PC-9 (cell line): ENCODE results near the gene DNAJC15.

Experiments
- EZH2 ChIP-seq: fragments of 200-600 bp; sonication (generic); IDR thresholded peaks from 2 replicates; pipeline ENCODE4 v1.8.0; 2017; ENCODE audit warnings: antibody characterized with exemption, low read depth
- TF ChIP-seq, protein P1 (sequence below): fragments of 200-600 bp; sonication (generic); conservative IDR thresholded peaks from 2 replicates; pipeline ENCODE4 v1.6.1; 2017; ENCODE audit warnings: mixed run types, antibody characterized with exemption, mild to moderate bottlenecking, moderate library complexity

DNA sequence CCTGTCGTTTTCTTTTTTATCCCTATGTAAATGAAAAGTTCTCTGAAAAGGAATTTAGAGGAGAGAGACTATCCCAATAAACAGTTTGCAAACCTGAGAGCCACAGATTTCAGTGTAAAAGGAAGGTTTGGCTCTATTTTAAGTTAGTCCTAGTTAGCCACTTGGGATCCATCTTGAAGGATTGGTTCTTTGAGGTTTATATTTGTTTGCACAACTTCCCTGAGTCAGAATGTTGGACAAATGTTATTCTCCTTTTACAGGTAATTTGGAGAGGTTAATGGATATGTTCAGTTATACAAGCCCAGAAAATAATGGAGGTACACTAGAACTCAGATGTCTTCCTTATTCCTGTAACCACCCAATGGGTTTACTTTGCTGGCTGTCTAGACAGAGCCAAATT is 2.6 kb upstream of the DNAJC15 start:
- no peak for TF ChIP-seq EZH2
- TF ChIP-seq, protein P1, sequence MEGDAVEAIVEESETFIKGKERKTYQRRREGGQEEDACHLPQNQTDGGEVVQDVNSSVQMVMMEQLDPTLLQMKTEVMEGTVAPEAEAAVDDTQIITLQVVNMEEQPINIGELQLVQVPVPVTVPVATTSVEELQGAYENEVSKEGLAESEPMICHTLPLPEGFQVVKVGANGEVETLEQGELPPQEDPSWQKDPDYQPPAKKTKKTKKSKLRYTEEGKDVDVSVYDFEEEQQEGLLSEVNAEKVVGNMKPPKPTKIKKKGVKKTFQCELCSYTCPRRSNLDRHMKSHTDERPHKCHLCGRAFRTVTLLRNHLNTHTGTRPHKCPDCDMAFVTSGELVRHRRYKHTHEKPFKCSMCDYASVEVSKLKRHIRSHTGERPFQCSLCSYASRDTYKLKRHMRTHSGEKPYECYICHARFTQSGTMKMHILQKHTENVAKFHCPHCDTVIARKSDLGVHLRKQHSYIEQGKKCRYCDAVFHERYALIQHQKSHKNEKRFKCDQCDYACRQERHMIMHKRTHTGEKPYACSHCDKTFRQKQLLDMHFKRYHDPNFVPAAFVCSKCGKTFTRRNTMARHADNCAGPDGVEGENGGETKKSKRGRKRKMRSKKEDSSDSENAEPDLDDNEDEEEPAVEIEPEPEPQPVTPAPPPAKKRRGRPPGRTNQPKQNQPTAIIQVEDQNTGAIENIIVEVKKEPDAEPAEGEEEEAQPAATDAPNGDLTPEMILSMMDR: no peak
